ENCODE measurements around the gene DNAJC22. TPM values are rescaled to one million over a fixed set of nuclear protein-coding genes. Genes with fewer than 3 reads are reported as not detected.
A peak's percentile ranks its signal among the peaks of the same experiment; 100 is the strongest.
"Not testable (repeated sequence)": the region's sequence is repeated elsewhere in the genome, so short reads cannot be mapped to it uniquely, and the experiment has no call there.

DNAJC22 gene
- total RNA-seq, 1 experiment from 2014 or later = 0.24 TPM

GRCh38 chr12:49377386-49377785, 30.7 kb downstream of the DNAJC22 start:
- DNase-seq (ENCODE audit: low spot score) = no peak
- Mint-ChIP-seq H3K36me3 (0 out of 2 replicates have a peak, but pooled peaks cover 5% of the 10 kb centered on the region), H3K4me1 (no peaks in the 10 kb centered on the region), H3K27me3 (ENCODE audit: low read depth) (no peaks in the 10 kb centered on the region), H3K9me3 (peaks cover 4% of the 10 kb centered on the region; the same call in 1 of the 2 replicates), H3K27ac (no peak overlapping the region), H3K4me3 (no peak overlapping the region)
- POLR2A ChIA-PET = interaction anchor here (2.3 kb wide), 1 partner anchor 10 kb away, joined by 5 read pairs; the partner anchor contains the start of gene SPATS2
- ATAC-seq = no peak
- TF ChIP-seq MYBL2 (CRISPR knock-in tag; IDR thresholded peaks at IDR 0.05) = no peak
- TF ChIP-seq TCF7 (CRISPR knock-in tag; IDR thresholded peaks at IDR 0.05; ENCODE audit: low read depth) = no peak
- CTCF ChIA-PET = interaction anchor here (1.4 to 2.4 kb wide), 2 partner anchors 20 to 30 kb away, joined by 4 to 7 read pairs; no protein-coding TSS in a partner anchor

DNA sequence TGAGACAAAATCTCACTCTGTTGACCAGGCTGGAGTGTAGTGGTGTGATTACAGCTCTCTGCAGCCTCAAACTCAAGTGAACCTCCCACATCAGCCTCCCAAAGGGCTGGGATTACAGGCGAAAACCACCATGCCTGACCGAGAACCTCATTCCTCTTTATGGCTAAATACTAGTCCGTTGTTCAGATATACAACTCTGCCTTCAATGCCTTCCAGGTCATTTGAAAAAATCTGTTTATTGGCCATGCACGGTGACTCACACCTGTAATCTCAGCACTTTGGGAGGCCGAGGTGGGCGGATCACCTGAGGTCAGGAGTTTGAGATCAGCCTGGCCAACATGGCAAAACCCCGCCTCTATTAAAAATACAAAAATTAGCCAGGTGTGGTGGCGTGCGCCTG, 33.5 kb downstream of the DNAJC22 start:
- POLR2A ChIA-PET; H3K9me3 Mint-ChIP-seq; H3K36me3 Mint-ChIP-seq; H3K27ac Mint-ChIP-seq; ATAC-seq; H3K4me3 Mint-ChIP-seq; H3K27me3 Mint-ChIP-seq (ENCODE audit: low read depth); DNase-seq (ENCODE audit: low spot score); H3K4me1 Mint-ChIP-seq: not testable (repeated sequence)
- CTCF ChIA-PET = interaction anchor here (1.5 kb wide), 1 partner anchor 9 kb away, joined by 5 read pairs; no protein-coding TSS in a partner anchor

- DNase-seq (ENCODE audit: low spot score) (peak; percentile 91), ATAC-seq (peak; percentile 99)
- Mint-ChIP-seq H3K36me3 (0 out of 2 replicates have a peak, but pooled peaks cover 2% of the 10 kb centered on the region), H3K4me3 (peak overlapping the region; percentile 33; the same call in 1 of the 2 replicates), H3K27ac (peak overlapping the region; percentile 80; the same call in 1 of the 2 replicates), H3K4me1 (peaks cover 9% of the 10 kb centered on the region), H3K27me3 (ENCODE audit: low read depth) (no peaks in the 10 kb centered on the region), H3K9me3 (no peaks in the 10 kb centered on the region)
- POLR2A ChIA-PET = interaction anchor here (1.0 to 1.4 kb wide), 2 partner anchors 9 to 22 kb away, joined by 3 to 7 read pairs; partner anchors contain the start of gene SPATS2
- CTCF ChIA-PET = interaction anchor here (0.5 to 3.1 kb wide), 20 partner anchors 9 to 249 kb away, joined by 3 to 23 read pairs (median 5); partner anchors contain the start of gene SPATS2
- TF ChIP-seq, protein P1, sequence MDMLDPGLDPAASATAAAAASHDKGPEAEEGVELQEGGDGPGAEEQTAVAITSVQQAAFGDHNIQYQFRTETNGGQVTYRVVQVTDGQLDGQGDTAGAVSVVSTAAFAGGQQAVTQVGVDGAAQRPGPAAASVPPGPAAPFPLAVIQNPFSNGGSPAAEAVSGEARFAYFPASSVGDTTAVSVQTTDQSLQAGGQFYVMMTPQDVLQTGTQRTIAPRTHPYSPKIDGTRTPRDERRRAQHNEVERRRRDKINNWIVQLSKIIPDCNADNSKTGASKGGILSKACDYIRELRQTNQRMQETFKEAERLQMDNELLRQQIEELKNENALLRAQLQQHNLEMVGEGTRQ (CRISPR knock-in tag; IDR thresholded peaks at IDR 0.05) = no peak
- TF ChIP-seq GRHL2 (CRISPR knock-in tag; IDR thresholded peaks at IDR 0.05; ENCODE audit: insufficient replicate concordance, severe bottlenecking) (no peak), NR2C2 (CRISPR knock-in tag; IDR thresholded peaks at IDR 0.05) (no peak), ETV6 (CRISPR knock-in tag; IDR thresholded peaks at IDR 0.05) (no peak), ZNF512 (CRISPR knock-in tag; IDR thresholded peaks at IDR 0.05; ENCODE audit: borderline replicate concordance) (no peak), ZNF263 (CRISPR knock-in tag; IDR thresholded peaks at IDR 0.05; ENCODE audit: low read depth) (no peak), ZNF121 (CRISPR knock-in tag; IDR thresholded peaks at IDR 0.05) (peak; percentile 93), ATF6 (CRISPR knock-in tag; IDR thresholded peaks at IDR 0.05) (no peak), GTF2I (CRISPR knock-in tag; conservative IDR thresholded peaks at IDR 0.05) (no peak; the same call in 1 of the 2 replicates), HMGXB4 (CRISPR knock-in tag; IDR thresholded peaks at IDR 0.05) (peak; percentile 56; the same call in 1 of the 2 replicates), CTCF (IDR thresholded peaks at IDR 0.05) (peak; percentile 28; the same call in 1 of the 2 replicates), NFE2L1 (CRISPR knock-in tag; IDR thresholded peaks at IDR 0.05) (no peak), OVOL2 (CRISPR knock-in tag; IDR thresholded peaks at IDR 0.05; ENCODE audit: borderline replicate concordance) (no peak), CBFB (CRISPR knock-in tag; IDR thresholded peaks at IDR 0.05; ENCODE audit: low read depth) (no peak), ATF1 (CRISPR knock-in tag; IDR thresholded peaks at IDR 0.05) (no peak), ZMAT4 (CRISPR knock-in tag; IDR thresholded peaks at IDR 0.05) (no peak)
- TF ChIP-seq, protein P2, sequence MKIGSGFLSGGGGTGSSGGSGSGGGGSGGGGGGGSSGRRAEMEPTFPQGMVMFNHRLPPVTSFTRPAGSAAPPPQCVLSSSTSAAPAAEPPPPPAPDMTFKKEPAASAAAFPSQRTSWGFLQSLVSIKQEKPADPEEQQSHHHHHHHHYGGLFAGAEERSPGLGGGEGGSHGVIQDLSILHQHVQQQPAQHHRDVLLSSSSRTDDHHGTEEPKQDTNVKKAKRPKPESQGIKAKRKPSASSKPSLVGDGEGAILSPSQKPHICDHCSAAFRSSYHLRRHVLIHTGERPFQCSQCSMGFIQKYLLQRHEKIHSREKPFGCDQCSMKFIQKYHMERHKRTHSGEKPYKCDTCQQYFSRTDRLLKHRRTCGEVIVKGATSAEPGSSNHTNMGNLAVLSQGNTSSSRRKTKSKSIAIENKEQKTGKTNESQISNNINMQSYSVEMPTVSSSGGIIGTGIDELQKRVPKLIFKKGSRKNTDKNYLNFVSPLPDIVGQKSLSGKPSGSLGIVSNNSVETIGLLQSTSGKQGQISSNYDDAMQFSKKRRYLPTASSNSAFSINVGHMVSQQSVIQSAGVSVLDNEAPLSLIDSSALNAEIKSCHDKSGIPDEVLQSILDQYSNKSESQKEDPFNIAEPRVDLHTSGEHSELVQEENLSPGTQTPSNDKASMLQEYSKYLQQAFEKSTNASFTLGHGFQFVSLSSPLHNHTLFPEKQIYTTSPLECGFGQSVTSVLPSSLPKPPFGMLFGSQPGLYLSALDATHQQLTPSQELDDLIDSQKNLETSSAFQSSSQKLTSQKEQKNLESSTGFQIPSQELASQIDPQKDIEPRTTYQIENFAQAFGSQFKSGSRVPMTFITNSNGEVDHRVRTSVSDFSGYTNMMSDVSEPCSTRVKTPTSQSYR (CRISPR knock-in tag; IDR thresholded peaks at IDR 0.05) = no peak
Measured at GRCh38 chr12:49388682-49389386, 42.1 kb downstream of the DNAJC22 start.

Measured in WTC11 (cell line).